ENCODE data around the gene SCP2. TPM values are rescaled to one million over a fixed set of nuclear protein-coding genes. Genes with fewer than 3 reads are reported as not detected.

Gene SCP2
- total and polyA plus RNA-seq, 7 donors, result 124 to 792 (median 176) TPM

DNA sequence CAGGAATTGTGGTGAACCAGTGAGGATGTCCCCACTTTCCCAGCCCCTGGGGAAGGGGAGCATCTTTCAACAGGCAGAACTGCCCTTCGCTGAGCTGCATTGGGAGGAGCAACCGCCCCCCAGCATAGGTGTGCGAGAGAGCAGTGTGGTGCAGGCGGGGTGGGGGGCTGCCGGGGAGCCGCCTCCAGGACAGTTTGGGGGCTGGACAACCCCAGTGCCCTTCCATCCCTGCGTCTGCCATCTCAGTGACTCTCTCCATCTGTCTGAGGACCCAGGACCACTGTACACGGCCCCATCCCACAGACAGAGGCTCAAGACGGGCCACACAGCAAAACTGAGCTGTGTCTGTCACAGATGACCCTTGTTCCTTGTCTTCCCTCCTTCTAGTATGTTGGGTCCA is 149.1 kb downstream of the SCP2 start:
- DNase-seq, result peak; percentile 43

DNA sequence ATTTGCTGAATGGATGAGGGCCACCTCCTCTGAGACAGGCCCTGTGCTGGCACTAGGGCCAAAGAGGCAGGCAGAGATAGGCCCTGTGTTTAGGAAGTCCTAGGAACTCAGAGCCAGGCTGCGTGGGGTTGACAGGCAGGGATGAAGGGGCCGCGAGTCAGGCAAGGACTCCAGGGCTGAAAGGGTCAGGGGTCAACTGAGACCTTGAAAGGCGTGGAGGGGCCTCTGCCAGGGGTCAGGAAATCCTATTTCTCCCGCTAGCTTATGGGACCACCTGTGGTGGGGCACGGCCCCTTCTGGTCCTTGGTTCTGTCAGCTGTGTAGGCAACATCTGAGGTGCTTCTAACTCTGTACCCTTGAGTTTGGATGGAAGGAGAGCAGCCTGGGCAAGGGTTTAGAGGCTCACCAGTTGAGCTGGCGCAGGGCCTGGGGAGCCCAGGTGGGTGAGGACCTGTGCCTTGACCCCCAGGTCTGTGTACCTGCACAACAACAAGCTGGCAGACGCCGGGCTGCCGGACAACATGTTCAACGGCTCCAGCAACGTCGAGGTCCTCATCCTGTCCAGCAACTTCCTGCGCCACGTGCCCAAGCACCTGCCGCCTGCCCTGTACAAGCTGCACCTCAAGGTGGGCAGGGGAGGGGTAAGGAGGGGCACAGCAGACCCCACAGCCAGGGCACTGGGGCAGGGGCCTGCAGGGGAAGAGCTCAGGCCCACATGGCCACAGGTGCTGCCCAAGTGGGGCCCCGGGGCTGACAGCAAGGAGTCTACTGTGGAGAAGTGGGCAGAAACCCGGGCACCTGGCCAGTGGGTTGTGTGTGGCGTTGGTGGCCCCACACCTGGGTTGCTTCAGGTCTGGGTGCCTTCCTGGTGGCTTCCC is 149.9 kb downstream of the SCP2 start:
- H3K27ac ChIP-seq, result no peak overlapping the region
- intact Hi-C loops (cut with DNase I), result no loop called here
- H3K9me3 ChIP-seq, result no peaks in the 10 kb centered on the region
- H3K4me3 ChIP-seq, result no peak overlapping the region
- H3K36me3 ChIP-seq, result peaks cover 16 to 50% (median 41%) of the 10 kb centered on the region in 4 donors
- 91 to 92% methylated on average over 19 of the region's 19 CpGs for WGBS, 2 donors
- DNase-seq, result peak; percentile 63
- TF ChIP-seq POLR2A (IDR thresholded peaks at IDR 0.05), result no peak
- TF ChIP-seq EP300 (IDR thresholded peaks at IDR 0.05), result no peak
- no peaks in the 10 kb centered on the region for H3K4me1 ChIP-seq
- no peaks in the 10 kb centered on the region for H3K27me3 ChIP-seq

More for the DNA sequence above, 149.1 kb downstream of the SCP2 start:
- 94 to 95% methylated on average over 9 of the region's 9 CpGs for WGBS, 2 donors
- Histone ChIP-seq H3K4me3 (no peak overlapping the region), H3K27ac (no peak overlapping the region), H3K4me1 (no peaks in the 10 kb centered on the region), H3K27me3 (no peaks in the 10 kb centered on the region), H3K9me3 (no peaks in the 10 kb centered on the region), H3K36me3 (peaks cover 18 to 47% (median 33%) of the 10 kb centered on the region in 4 donors)
- intact Hi-C loops (cut with DNase I), result no loop called here
- TF ChIP-seq EP300 (IDR thresholded peaks at IDR 0.05) (no peak), POLR2A (IDR thresholded peaks at IDR 0.05) (no peak)

DNA sequence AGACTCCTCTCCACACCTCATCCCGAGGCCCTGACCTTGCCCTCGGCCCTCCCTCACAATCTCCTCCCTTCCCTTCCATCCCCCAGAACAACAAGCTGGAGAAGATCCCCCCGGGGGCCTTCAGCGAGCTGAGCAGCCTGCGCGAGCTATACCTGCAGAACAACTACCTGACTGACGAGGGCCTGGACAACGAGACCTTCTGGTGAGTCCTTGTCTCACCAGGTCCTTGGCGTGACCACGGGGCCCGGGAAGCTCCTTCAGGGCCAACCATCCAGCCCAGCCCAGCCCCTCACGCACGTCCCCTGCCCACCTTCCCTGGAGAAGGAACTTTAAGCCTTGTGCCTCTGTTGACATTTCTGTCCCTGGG is 150.5 kb downstream of the SCP2 start:
- WGBS, 2 donors, result 93 to 94% methylated on average over 13 of the region's 13 CpGs
- intact Hi-C loops (cut with DNase I), result no loop called here

GRCh38 chr1:53078333-53079101 is 151.4 kb downstream of the SCP2 start:
- intact Hi-C loops (cut with DNase I), result no loop called here
- DNase-seq, result no peak
- 94 to 95% methylated on average over 46 of the region's 46 CpGs for WGBS, 2 donors
- no peak for TF ChIP-seq POLR2AphosphoS5 (IDR thresholded peaks at IDR 0.05)
- TF ChIP-seq CTCF (IDR thresholded peaks at IDR 0.05), result no peak
- no peak for TF ChIP-seq EP300 (IDR thresholded peaks at IDR 0.05)
- TF ChIP-seq POLR2A (IDR thresholded peaks at IDR 0.05), result no peak
- Histone ChIP-seq H3K36me3 (peaks cover 23 to 66% (median 44%) of the 10 kb centered on the region in 4 donors), H3K27me3 (no peaks in the 10 kb centered on the region), H3K27ac (no peak overlapping the region), H3K9me3 (no peaks in the 10 kb centered on the region), H3K4me1 (no peaks in the 10 kb centered on the region), H3K4me3 (no peak overlapping the region)

More for the DNA sequence above, 150.5 kb downstream of the SCP2 start:
- Histone ChIP-seq H3K27me3 (no peaks in the 10 kb centered on the region), H3K27ac (no peak overlapping the region), H3K9me3 (no peaks in the 10 kb centered on the region), H3K36me3 (peaks cover 22 to 57% (median 45%) of the 10 kb centered on the region in 4 donors), H3K4me1 (no peaks in the 10 kb centered on the region), H3K4me3 (no peak overlapping the region)
- TF ChIP-seq POLR2AphosphoS5 (IDR thresholded peaks at IDR 0.05) (no peak), POLR2A (IDR thresholded peaks at IDR 0.05) (no peak), CTCF (IDR thresholded peaks at IDR 0.05) (no peak), EP300 (IDR thresholded peaks at IDR 0.05) (no peak)
- DNase-seq, result no peak

GRCh38 chr1:53079251-53079650 is 152.2 kb downstream of the SCP2 start:
- no peaks in the 10 kb centered on the region for H3K9me3 ChIP-seq
- no peaks in the 10 kb centered on the region for H3K27me3 ChIP-seq
- TF ChIP-seq POLR2A (IDR thresholded peaks at IDR 0.05), result no peak
- no peak for TF ChIP-seq CTCF (IDR thresholded peaks at IDR 0.05)
- no peak for TF ChIP-seq EP300 (IDR thresholded peaks at IDR 0.05)
- TF ChIP-seq POLR2AphosphoS5 (IDR thresholded peaks at IDR 0.05), result no peak
- no peaks in the 10 kb centered on the region for H3K4me1 ChIP-seq
- intact Hi-C loops (cut with DNase I), result no loop called here
- no peak for DNase-seq
- H3K4me3 ChIP-seq, result no peak overlapping the region
- no peak overlapping the region for H3K27ac ChIP-seq
- 76 to 85% methylated on average over 4 of the region's 4 CpGs for WGBS, 2 donors
- peaks cover 23 to 73% (median 46%) of the 10 kb centered on the region in 4 donors for H3K36me3 ChIP-seq
